K562 (cell line): ENCODE data around the gene RPRD1B. TPM values are rescaled to one million over a fixed set of nuclear protein-coding genes. Genes with fewer than 3 reads are reported as not detected.

Experiments
- ARID1B ChIP-seq: fragments of 450-650 bp; IDR thresholded peaks from 2 replicates; pipeline ENCODE4 v1.6.1; 2016; ENCODE audit warnings: antibody characterized with exemption, mild to moderate bottlenecking, inconsistent platforms
- CHD4 ChIP-seq: fragments of 200-600 bp; sonication (generic); IDR thresholded peaks from 3 replicates; pipeline ENCODE4 v1.6.1; 2012; ENCODE audit warnings: low read depth, mild to moderate bottlenecking, mixed read lengths, low read length, inconsistent platforms; ENCODE audit not compliant: insufficient read depth, insufficient replicate concordance, poor library complexity, severe bottlenecking
- FOXM1 ChIP-seq, 2 experiments: fragments of 450-650 bp in 1 of 2; sonication (generic) in 1 of 2; formaldehyde crosslinking in 1 of 2; IDR thresholded peaks; 2 replicates each; pipeline versions ENCODE4 v1.6.1 to v1.9.0; 2017 to 2022; ENCODE audit warnings: low read depth in 2 of 2, mild to moderate bottlenecking in 2 of 2, missing genetic modification reagents in 1 of 2, moderate library complexity in 1 of 2
- HDAC3 ChIP-seq: fragments of 450-650 bp; IDR thresholded peaks from 2 replicates; pipeline ENCODE4 v1.6.1; 2018; ENCODE audit warnings: borderline replicate concordance, mild to moderate bottlenecking, moderate library complexity; ENCODE audit not compliant: partially characterized antibody
- NCOA2 ChIP-seq, 2 experiments: fragments of 450-650 bp; IDR thresholded peaks; 2 replicates each; pipeline ENCODE4 v1.6.1; 2018; ENCODE audit warnings: mild to moderate bottlenecking in 2 of 2, moderate library complexity in 1 of 2; ENCODE audit not compliant: partially characterized antibody in 2 of 2
- NFIC ChIP-seq: fragments of 450-650 bp; IDR thresholded peaks from 2 replicates; pipeline ENCODE4 v1.6.1; 2017; ENCODE audit warnings: mild to moderate bottlenecking, inconsistent platforms
- PHTF2 ChIP-seq: fragments of 250-450 bp; sonication (Bioruptor Pico); IDR thresholded peaks from 2 replicates; pipeline ENCODE4 v1.5.0; 2021; ENCODE audit warnings: mild to moderate bottlenecking
- RBM17 ChIP-seq: fragments of 200-400 bp; formaldehyde crosslinking; IDR thresholded peaks from 2 replicates; pipeline ENCODE4 v1.6.1; 2017; ENCODE audit warnings: low read depth, mild to moderate bottlenecking, low read length, borderline replicate concordance
- SETDB1 ChIP-seq: IDR thresholded peaks from one replicate; pipeline ENCODE4 v1.6.1; 2012; ENCODE audit warnings: low read length, control low read depth, inconsistent platforms
- TEAD2 ChIP-seq: fragments of 450-650 bp; IDR thresholded peaks from 2 replicates; pipeline ENCODE4 v1.6.1; 2016; ENCODE audit warnings: missing genetic modification characterization, control low read depth, missing compliant biosample characterization
- ZNF253 ChIP-seq: fragments of 250-450 bp; sonication (Bioruptor Pico); conservative IDR thresholded peaks from 2 replicates; pipeline ENCODE4 v1.6.1; 2021; ENCODE audit warnings: mild to moderate bottlenecking
- ZNF586 ChIP-seq: fragments of 450-650 bp; formaldehyde crosslinking; conservative IDR thresholded peaks from 2 replicates; pipeline ENCODE4 v1.4.0; 2020; ENCODE audit warnings: mild to moderate bottlenecking, moderate library complexity
- polyA plus RNA-seq, 8 experiments: library from polyadenylated mRNA; depleted of rRNA in 4 of 8; stranded (reverse) in 5 of 8; unstranded in 3 of 8; fragments of >200 nt; fragmentation: Nextera tagmentation in 2 of 8; fragmentation: Illumina TruSeq in 1 of 8; extraction: Ambion mirVana in 2 of 8; extraction: Trizol in 1 of 8; gene quantifications; 2 replicates each; pipeline versions ENCODE4 v1.2.1 to v1.2.3, GENCODE V29; 2011 to 2014; ENCODE audit warnings: inconsistent platforms in 1 of 8, missing spikeins in 1 of 8
- total RNA-seq, 7 experiments: library from RNA; depleted of rRNA in 6 of 7; stranded (reverse); fragments of >200 nt in 6 of 7; fragmentation: Illumina TruSeq in 2 of 7; extraction: Trizol in 2 of 7; gene quantifications; 2 replicates each; pipeline versions ENCODE4 v1.2.1 to v1.2.3, GENCODE V29; 2011 to 2021; ENCODE audit warnings: low replicate concordance in 1 of 7
- TF ChIP-seq, protein P1 (sequence below), 2 experiments: fragments of 450-650 bp in 1 of 2; sonication (generic) in 1 of 2; formaldehyde crosslinking in 1 of 2; IDR thresholded peaks in 1 of 2; conservative IDR thresholded peaks in 1 of 2; 2 replicates each; pipeline versions ENCODE4 v1.6.1 to v1.8.1; 2016 to 2023; ENCODE audit warnings: mild to moderate bottlenecking in 2 of 2, moderate library complexity in 2 of 2, inconsistent platforms in 1 of 2, missing genetic modification reagents in 1 of 2
- TF ChIP-seq, protein P2 (sequence below): fragments of 200-800 bp; sonication (Bioruptor generic); IDR thresholded peaks from 2 replicates; pipeline ENCODE4 v1.6.1; 2016; ENCODE audit warnings: missing genetic modification characterization, missing compliant biosample characterization
- TF ChIP-seq, protein P3 (sequence below): fragments of 250-450 bp; sonication (Bioruptor Pico); IDR thresholded peaks from 2 replicates; pipeline ENCODE4 v1.5.0; 2020; ENCODE audit warnings: mild to moderate bottlenecking
- TF ChIP-seq, protein P4 (sequence below): fragments of 250-450 bp; sonication (Bioruptor Pico); IDR thresholded peaks from 2 replicates; pipeline ENCODE4 v1.5.0; 2021

The RPRD1B gene
- total and polyA plus RNA-seq, 9 of the 15 experiments (the other 6 are each of a cell fraction or from before 2014, with no cell fraction given): 5.5 to 43.0 (median 24.4) TPM

DNA sequence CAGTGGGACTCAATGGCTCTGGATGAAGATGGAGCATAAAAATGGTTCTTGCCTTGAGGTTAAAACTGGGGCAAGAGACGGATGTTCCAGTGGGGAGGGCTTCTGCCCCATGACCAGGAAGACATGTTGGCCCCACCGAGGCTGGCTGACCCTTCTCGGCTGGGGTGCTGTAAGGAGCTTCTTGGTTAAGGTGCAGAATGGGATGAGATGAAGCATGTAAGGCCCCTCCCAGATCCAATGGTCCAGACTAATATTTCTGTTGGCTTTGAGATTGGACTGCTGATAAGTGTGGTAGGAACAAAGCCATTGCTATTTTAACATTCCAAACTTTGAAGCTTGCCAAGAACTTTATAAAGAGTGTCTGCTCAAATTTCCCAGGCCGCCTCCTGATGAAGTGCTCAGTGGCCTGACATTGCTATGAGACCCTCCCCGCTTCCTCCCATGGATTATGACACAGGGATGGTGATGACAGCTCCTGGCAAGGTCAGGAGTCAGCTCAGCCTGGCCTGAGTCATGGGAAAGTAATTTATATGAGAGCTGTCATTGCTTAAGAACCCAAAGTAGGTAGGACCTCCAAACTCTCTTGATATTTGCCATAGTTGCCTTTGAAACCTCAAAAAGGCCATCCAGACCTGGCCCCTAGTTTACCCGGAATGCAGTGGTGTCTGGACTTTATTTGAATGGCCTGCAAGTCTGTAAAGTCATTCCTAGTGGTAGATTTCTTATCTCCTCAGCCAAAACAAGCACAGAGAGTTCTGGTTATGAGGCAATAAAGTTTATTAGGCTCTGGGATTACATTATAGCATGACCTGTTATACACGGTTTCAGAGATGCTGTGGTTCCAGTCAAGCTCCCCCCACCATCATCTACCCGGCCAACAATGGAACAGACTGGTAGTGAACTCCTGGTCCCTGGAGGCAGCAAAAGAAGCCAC lies 76.3 kb downstream of the RPRD1B start (continued):
- TF ChIP-seq ARID1B: peak; percentile 66
- TF ChIP-seq ZNF586: no peak
- no peak for TF ChIP-seq ZNF253 (CRISPR knock-in tag)
- TF ChIP-seq, protein P1, sequence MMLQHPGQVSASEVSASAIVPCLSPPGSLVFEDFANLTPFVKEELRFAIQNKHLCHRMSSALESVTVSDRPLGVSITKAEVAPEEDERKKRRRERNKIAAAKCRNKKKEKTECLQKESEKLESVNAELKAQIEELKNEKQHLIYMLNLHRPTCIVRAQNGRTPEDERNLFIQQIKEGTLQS (IDR thresholded peaks at IDR 0.05): peak; percentile 91
- TF ChIP-seq, protein P1 (CRISPR knock-in tag; conservative IDR thresholded peaks at IDR 0.05): no peak
- TF ChIP-seq, protein P2, sequence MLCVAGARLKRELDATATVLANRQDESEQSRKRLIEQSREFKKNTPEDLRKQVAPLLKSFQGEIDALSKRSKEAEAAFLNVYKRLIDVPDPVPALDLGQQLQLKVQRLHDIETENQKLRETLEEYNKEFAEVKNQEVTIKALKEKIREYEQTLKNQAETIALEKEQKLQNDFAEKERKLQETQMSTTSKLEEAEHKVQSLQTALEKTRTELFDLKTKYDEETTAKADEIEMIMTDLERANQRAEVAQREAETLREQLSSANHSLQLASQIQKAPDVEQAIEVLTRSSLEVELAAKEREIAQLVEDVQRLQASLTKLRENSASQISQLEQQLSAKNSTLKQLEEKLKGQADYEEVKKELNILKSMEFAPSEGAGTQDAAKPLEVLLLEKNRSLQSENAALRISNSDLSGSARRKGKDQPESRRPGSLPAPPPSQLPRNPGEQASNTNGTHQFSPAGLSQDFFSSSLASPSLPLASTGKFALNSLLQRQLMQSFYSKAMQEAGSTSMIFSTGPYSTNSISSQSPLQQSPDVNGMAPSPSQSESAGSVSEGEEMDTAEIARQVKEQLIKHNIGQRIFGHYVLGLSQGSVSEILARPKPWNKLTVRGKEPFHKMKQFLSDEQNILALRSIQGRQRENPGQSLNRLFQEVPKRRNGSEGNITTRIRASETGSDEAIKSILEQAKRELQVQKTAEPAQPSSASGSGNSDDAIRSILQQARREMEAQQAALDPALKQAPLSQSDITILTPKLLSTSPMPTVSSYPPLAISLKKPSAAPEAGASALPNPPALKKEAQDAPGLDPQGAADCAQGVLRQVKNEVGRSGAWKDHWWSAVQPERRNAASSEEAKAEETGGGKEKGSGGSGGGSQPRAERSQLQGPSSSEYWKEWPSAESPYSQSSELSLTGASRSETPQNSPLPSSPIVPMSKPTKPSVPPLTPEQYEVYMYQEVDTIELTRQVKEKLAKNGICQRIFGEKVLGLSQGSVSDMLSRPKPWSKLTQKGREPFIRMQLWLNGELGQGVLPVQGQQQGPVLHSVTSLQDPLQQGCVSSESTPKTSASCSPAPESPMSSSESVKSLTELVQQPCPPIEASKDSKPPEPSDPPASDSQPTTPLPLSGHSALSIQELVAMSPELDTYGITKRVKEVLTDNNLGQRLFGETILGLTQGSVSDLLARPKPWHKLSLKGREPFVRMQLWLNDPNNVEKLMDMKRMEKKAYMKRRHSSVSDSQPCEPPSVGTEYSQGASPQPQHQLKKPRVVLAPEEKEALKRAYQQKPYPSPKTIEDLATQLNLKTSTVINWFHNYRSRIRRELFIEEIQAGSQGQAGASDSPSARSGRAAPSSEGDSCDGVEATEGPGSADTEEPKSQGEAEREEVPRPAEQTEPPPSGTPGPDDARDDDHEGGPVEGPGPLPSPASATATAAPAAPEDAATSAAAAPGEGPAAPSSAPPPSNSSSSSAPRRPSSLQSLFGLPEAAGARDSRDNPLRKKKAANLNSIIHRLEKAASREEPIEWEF (CRISPR knock-in tag): no peak
- TF ChIP-seq, protein P3, sequence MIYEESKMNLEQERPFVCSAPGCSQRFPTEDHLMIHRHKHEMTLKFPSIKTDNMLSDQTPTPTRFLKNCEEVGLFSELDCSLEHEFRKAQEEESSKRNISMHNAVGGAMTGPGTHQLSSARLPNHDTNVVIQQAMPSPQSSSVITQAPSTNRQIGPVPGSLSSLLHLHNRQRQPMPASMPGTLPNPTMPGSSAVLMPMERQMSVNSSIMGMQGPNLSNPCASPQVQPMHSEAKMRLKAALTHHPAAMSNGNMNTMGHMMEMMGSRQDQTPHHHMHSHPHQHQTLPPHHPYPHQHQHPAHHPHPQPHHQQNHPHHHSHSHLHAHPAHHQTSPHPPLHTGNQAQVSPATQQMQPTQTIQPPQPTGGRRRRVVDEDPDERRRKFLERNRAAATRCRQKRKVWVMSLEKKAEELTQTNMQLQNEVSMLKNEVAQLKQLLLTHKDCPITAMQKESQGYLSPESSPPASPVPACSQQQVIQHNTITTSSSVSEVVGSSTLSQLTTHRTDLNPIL (CRISPR knock-in tag): no peak
- no peak for TF ChIP-seq NFIC
- no peak for TF ChIP-seq HDAC3
- no peak for TF ChIP-seq CHD4
- TF ChIP-seq SETDB1: no peak
- TF ChIP-seq RBM17: no peak
- TF ChIP-seq NCOA2 (IDR thresholded peaks at IDR 0.05; ENCODE audit: partially characterized antibody in 2 of 2): no peak
- TF ChIP-seq FOXM1 (IDR thresholded peaks at IDR 0.05; ENCODE audit: low read depth): no peak
- TF ChIP-seq FOXM1 (CRISPR knock-in tag; IDR thresholded peaks at IDR 0.05; ENCODE audit: low read depth): no peak
- TF ChIP-seq TEAD2 (tag): no peak
- TF ChIP-seq, protein P4, sequence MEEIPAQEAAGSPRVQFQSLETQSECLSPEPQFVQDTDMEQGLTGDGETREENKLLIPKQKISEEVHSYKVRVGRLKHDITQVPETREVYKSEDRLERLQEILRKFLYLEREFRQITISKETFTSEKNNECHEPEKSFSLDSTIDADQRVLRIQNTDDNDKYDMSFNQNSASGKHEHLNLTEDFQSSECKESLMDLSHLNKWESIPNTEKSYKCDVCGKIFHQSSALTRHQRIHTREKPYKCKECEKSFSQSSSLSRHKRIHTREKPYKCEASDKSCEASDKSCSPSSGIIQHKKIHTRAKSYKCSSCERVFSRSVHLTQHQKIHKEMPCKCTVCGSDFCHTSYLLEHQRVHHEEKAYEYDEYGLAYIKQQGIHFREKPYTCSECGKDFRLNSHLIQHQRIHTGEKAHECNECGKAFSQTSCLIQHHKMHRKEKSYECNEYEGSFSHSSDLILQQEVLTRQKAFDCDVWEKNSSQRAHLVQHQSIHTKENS (CRISPR knock-in tag): no peak
- TF ChIP-seq PHTF2 (CRISPR knock-in tag): no peak
